HEK293T (cell line): ENCODE data around the gene IPMK.

Experiments
- CTCF ChIA-PET: fragments of 350-600 bp; formaldehyde crosslinking; extraction: SDS; loops from one replicate; lab custom pipeline; 2021; ENCODE audit warnings: antibody characterized with exemption, inconsistent platforms; lab: Yijun Ruan, JAX
- POLR2A ChIA-PET: fragments of 350-600 bp; formaldehyde crosslinking; extraction: SDS; loops from one replicate; lab custom pipeline; 2020; ENCODE audit warnings: antibody characterized with exemption, inconsistent platforms; lab: Yijun Ruan, JAX
- DNase-seq: peaks from one replicate; pipeline ENCODE4 v3.0.0; 2012; ENCODE audit warnings: mixed read lengths; ENCODE audit errors: extremely low spot score
- ARNT ChIP-seq: fragments of 450-650 bp; IDR thresholded peaks from 2 replicates; pipeline ENCODE4 v1.6.1; 2017; ENCODE audit warnings: mild to moderate bottlenecking
- BHLHE40 ChIP-seq: fragments of 450-650 bp; IDR thresholded peaks from 2 replicates; pipeline ENCODE4 v1.6.1; 2016; ENCODE audit warnings: mild to moderate bottlenecking, moderate library complexity, borderline replicate concordance
- CTBP1 ChIP-seq: fragments of 450-650 bp; IDR thresholded peaks from 2 replicates; pipeline ENCODE4 v1.6.1; 2016; ENCODE audit warnings: borderline replicate concordance
- ELF4 ChIP-seq: fragments of 450-650 bp; IDR thresholded peaks from 2 replicates; pipeline ENCODE4 v1.6.1; 2017; ENCODE audit warnings: antibody characterized with exemption
- FOXA1 ChIP-seq: fragments of 450-650 bp; IDR thresholded peaks from 2 replicates; pipeline ENCODE4 v1.6.1; 2016; ENCODE audit warnings: mild to moderate bottlenecking
- FOXK2 ChIP-seq: fragments of 450-650 bp; IDR thresholded peaks from 2 replicates; pipeline ENCODE4 v1.6.1; 2016; ENCODE audit warnings: mild to moderate bottlenecking
- FOXM1 ChIP-seq: fragments of 450-650 bp; IDR thresholded peaks from 2 replicates; pipeline ENCODE4 v1.6.1; 2017; ENCODE audit warnings: mild to moderate bottlenecking, borderline replicate concordance
- HDGF ChIP-seq: fragments of 450-650 bp; IDR thresholded peaks from 2 replicates; pipeline ENCODE4 v1.6.1; 2017; ENCODE audit warnings: antibody characterized with exemption, borderline replicate concordance
- L3MBTL2 ChIP-seq: fragments of 450-650 bp; conservative IDR thresholded peaks from 2 replicates; pipeline ENCODE4 v1.6.1; 2016; ENCODE audit warnings: mild to moderate bottlenecking
- LEF1 ChIP-seq: fragments of 450-650 bp; IDR thresholded peaks from 2 replicates; pipeline ENCODE4 v1.6.1; 2017; ENCODE audit warnings: mild to moderate bottlenecking, borderline replicate concordance
- NFRKB ChIP-seq: fragments of 450-650 bp; IDR thresholded peaks from 2 replicates; pipeline ENCODE4 v1.6.1; 2016; ENCODE audit warnings: mild to moderate bottlenecking, moderate library complexity
- PKNOX1 ChIP-seq: fragments of 450-650 bp; IDR thresholded peaks from 2 replicates; pipeline ENCODE4 v1.6.1; 2016
- SP1 ChIP-seq: fragments of 450-650 bp; IDR thresholded peaks from 2 replicates; pipeline ENCODE4 v1.6.1; 2017
- SUZ12 ChIP-seq: fragments of 450-650 bp; IDR thresholded peaks from 2 replicates; pipeline ENCODE4 v1.6.1; 2016; ENCODE audit warnings: mild to moderate bottlenecking
- TARDBP ChIP-seq: fragments of 450-650 bp; IDR thresholded peaks from 2 replicates; pipeline ENCODE4 v1.6.1; 2016
- ZNF384 ChIP-seq: fragments of 450-650 bp; IDR thresholded peaks from 2 replicates; pipeline ENCODE4 v1.6.1; 2016

Gene IPMK

DNA sequence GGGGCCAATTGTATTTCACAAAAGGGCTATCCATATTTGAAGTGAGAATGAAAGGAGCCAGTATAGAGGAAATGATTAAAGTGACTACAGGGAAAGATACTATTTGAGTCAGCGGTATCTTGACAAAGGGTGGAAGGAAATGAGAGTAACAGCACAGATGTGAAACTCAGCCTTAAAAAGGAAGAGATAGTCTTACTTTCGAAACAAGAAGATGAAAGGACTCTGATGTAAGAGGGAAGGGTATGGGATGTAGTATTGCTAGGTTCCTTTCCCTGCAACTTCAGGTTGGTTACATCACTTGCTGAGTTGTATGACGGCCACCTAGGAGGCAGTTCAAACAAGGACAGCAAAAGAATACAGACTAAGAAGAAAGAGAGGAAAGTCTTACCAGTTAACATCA is 14.9 kb upstream of the IPMK start:
- CTCF ChIA-PET: no interaction called here
- DNase-seq: no peak
- POLR2A ChIA-PET: no interaction called here
- TF ChIP-seq TARDBP: no peak
- no peak for TF ChIP-seq ARNT
- TF ChIP-seq CTBP1: no peak
- no peak for TF ChIP-seq ELF4
- TF ChIP-seq ZNF384: no peak
- TF ChIP-seq FOXM1: no peak
- TF ChIP-seq NFRKB: no peak

DNA sequence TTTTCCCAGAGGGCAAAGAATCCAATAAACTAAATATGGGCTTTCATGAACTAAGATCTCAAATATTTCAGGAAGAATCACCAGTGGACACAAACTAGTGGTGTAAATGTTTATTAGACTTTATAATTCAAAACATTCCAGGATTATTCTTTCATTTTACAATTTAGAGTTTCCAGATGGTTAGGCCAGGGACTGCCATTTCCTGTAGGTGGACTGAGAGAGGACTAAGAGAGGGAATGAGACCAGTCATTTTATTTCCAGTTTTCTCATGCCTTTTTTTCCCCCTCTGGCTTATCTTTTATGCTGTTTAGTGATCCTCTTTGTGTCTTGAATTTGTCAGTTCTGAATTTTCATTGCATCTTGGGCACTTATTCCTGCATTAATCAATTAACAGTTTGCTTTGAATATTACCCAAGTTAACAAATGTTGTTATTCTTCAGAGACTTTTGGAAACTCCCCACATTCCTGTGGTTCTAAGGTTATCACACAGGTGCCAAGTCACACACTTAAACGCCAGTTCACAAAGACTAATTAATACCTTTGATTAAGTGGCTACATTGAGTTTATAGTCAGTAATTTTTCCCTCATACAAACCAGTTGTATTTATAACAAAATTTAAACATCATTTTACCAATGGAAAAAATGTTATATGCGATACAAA is 13.5 kb upstream of the IPMK start:
- CTCF ChIA-PET: interaction anchor here (0.6 kb wide), 1 partner anchor 406 kb away, joined by 3 read pairs; no protein-coding TSS in a partner anchor
- POLR2A ChIA-PET: interaction anchor here (0.7 to 0.9 kb wide), 2 partner anchors 10 to 103 kb away, joined by 3 read pairs; no protein-coding TSS in a partner anchor
- DNase-seq: no peak
- TF ChIP-seq SP1 (no peak), SUZ12 (no peak), ELF4 (no peak), TARDBP (no peak), CTBP1 (no peak), HDGF (no peak), FOXK2 (no peak), LEF1 (no peak), PKNOX1 (no peak)

DNA sequence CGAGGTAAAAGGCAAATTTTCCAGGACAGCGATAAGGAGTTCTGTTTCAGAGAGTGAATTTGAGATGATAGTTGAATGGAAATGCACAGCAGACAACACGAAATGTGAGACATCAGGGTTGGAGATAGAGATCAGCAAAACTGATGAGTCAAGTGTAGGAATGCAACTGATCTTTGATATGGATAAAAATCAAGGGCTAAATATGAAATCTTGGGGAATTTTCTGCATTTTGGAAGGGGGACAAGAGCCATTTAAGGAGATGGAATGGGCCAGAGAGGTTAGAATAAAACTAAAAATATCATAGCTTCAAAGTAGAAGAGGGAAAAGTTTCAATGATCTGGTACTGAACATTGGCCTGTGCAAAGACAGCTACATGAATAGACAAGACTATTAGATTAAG is 12.8 kb upstream of the IPMK start:
- CTCF ChIA-PET: interaction anchor here (0.6 kb wide), 1 partner anchor 405 kb away, joined by 3 read pairs; no protein-coding TSS in a partner anchor

GRCh38 chr10:58278962-58279307 is 11.2 kb upstream of the IPMK start:
- DNase-seq: no peak
- CTCF ChIA-PET: no interaction called here
- TF ChIP-seq L3MBTL2: no peak
- no peak for TF ChIP-seq TARDBP
- POLR2A ChIA-PET: no interaction called here

More for the DNA sequence above, 12.8 kb upstream of the IPMK start:
- TF ChIP-seq CTBP1 (no peak), SUZ12 (no peak), HDGF (no peak), PKNOX1 (no peak), NFRKB (no peak), ARNT (no peak), ZNF384 (no peak), SP1 (no peak), FOXK2 (no peak), ELF4 (no peak), LEF1 (no peak), FOXA1 (no peak), L3MBTL2 (no peak)
- no peak for DNase-seq
- POLR2A ChIA-PET: interaction anchor here (0.7 to 0.9 kb wide), 2 partner anchors 11 to 102 kb away, joined by 3 read pairs; no protein-coding TSS in a partner anchor

GRCh38 chr10:58278274-58278961 is 10.7 kb upstream of the IPMK start:
- POLR2A ChIA-PET: no interaction called here
- CTCF ChIA-PET: no interaction called here
- TF ChIP-seq HDGF (no peak), PKNOX1 (no peak), SUZ12 (no peak), ELF4 (no peak), TARDBP (no peak), ARNT (no peak), ZNF384 (no peak), LEF1 (no peak), FOXK2 (no peak)
- DNase-seq: no peak

DNA sequence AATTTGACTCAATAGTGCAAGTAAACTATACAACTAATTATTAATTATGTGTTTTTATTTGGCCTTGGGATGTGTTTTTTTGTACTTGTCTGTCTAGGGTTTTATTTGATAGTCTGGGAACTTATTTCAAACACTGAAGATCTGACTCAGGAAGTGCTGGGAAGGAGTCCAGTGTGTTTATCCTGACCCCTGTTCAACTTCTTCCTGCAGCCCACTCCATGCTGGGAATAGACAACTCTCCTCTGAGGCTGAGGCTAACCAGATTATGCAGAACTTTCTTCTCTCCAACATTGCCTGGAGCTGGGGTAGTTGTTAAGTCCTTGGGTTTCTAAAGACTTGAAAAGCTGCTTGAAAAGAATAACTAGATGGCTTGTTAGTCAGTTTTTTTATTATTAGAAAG is 8.2 kb upstream of the IPMK start:
- no peak for DNase-seq
- ChIA-PET POLR2A (no interaction called here), CTCF (no interaction called here)
- TF ChIP-seq ELF4: no peak
- TF ChIP-seq BHLHE40: no peak
- no peak for TF ChIP-seq PKNOX1
- no peak for TF ChIP-seq L3MBTL2
- no peak for TF ChIP-seq FOXK2
- no peak for TF ChIP-seq TARDBP
- TF ChIP-seq LEF1: no peak
- no peak for TF ChIP-seq FOXM1
- TF ChIP-seq HDGF: no peak
- no peak for TF ChIP-seq FOXA1
- TF ChIP-seq SP1: no peak
